Measurements from ENCODE around the gene SDK1.
"Not testable (repeated sequence)": the region's sequence is repeated elsewhere in the genome, so short reads cannot be mapped to it uniquely, and the experiment has no call there.

The SDK1 gene

GRCh38 chr7:3753868-3754267 lies 452.8 kb downstream of the SDK1 start:
- DNase-seq, result no peak

GRCh38 chr7:3754493-3755341 lies 453.7 kb downstream of the SDK1 start:
- no peak for DNase-seq

- DNase-seq, result not testable (repeated sequence)
Observed at GRCh38 chr7:3755778-3756453, 454.9 kb downstream of the SDK1 start.

- no peak for DNase-seq
Observed at GRCh38 chr7:3757059-3757458, 456.0 kb downstream of the SDK1 start.

- DNase-seq, result no peak
Observed at GRCh38 chr7:3760651-3761050, 459.6 kb downstream of the SDK1 start.

GRCh38 chr7:3762146-3762831 lies 461.2 kb downstream of the SDK1 start:
- no peak for DNase-seq

GRCh38 chr7:3767917-3768777 lies 467.1 kb downstream of the SDK1 start:
- no peak for DNase-seq

- DNase-seq, result no peak
Observed at GRCh38 chr7:3771906-3772305, 470.9 kb downstream of the SDK1 start.

GRCh38 chr7:3778345-3778744 lies 477.3 kb downstream of the SDK1 start:
- no peak for DNase-seq

- DNase-seq, result no peak
Observed at GRCh38 chr7:3780016-3780415, 479.0 kb downstream of the SDK1 start.

GRCh38 chr7:3780525-3780924 lies 479.5 kb downstream of the SDK1 start:
- DNase-seq, result no peak

- DNase-seq, result no peak
Observed at GRCh38 chr7:3781607-3782006, 480.6 kb downstream of the SDK1 start.

GRCh38 chr7:3787717-3788264 lies 486.7 kb downstream of the SDK1 start:
- DNase-seq, result no peak

GRCh38 chr7:3790803-3791202 lies 489.8 kb downstream of the SDK1 start:
- no peak for DNase-seq

- no peak for DNase-seq
Observed at GRCh38 chr7:3791327-3791726, 490.3 kb downstream of the SDK1 start.

GRCh38 chr7:3795141-3795540 lies 494.1 kb downstream of the SDK1 start:
- DNase-seq, result no peak

- no peak for DNase-seq
Observed at GRCh38 chr7:3795781-3796180, 494.7 kb downstream of the SDK1 start.

GRCh38 chr7:3805151-3805550 lies 504.1 kb downstream of the SDK1 start:
- no peak for DNase-seq

GRCh38 chr7:3806516-3806915 lies 505.5 kb downstream of the SDK1 start:
- DNase-seq, result no peak

- no peak for DNase-seq
Observed at GRCh38 chr7:3807824-3808223, 506.8 kb downstream of the SDK1 start.

- no peak for DNase-seq
Observed at GRCh38 chr7:3821488-3821887, 520.4 kb downstream of the SDK1 start.

- DNase-seq, result no peak
Observed at GRCh38 chr7:3825491-3825890, 524.4 kb downstream of the SDK1 start.

GRCh38 chr7:3832199-3832598 lies 531.1 kb downstream of the SDK1 start:
- no peak for DNase-seq
